ENCODE results near the gene FAM53A.

DNA sequence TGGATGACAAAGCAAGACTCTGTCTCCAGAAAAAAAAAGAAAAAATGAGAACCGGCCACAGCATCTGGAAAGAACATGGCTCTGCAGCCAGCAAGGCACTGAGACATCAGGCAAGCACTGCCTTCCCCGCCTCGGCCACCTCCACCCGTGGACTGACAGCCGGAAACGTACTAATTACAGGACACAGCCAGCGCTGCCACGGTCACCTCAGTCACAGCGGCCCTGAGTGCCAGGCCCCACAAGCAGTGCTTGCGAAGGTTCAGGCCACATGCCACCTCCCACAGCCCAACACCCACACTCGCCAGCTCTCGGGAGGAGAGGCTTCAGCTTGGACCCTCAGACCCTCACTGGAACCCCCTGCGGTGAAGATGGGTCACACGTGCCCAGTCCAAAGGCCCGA is 16.8 kb downstream of the FAM53A start:
- no peak for TF ChIP-seq POLR2AphosphoS5 (IDR thresholded peaks at IDR 0.05; ENCODE audit: low read length)
- TF ChIP-seq RFX5 (IDR thresholded peaks at IDR 0.05; ENCODE audit: low read depth, low read length), result no peak
- no peak for TF ChIP-seq TBL1XR1 (IDR thresholded peaks at IDR 0.05; ENCODE audit: low read depth, low read length)
- TF ChIP-seq CHD2 (IDR thresholded peaks at IDR 0.05; ENCODE audit: borderline replicate concordance, low read depth, low read length), result no peak

All from GM12878 (cell line).